Astrocyte (in vitro differentiated cells and primary cell): ENCODE measurements around the gene FAM180A. TPM values are rescaled to one million over a fixed set of nuclear protein-coding genes. Genes with fewer than 3 reads are reported as not detected.

Source experiments
- total RNA-seq: library from RNA; stranded (reverse); gene quantifications from 2 replicates; pipeline ENCODE4 v1.2.1, GENCODE V29; 2021

FAM180A gene
- total RNA-seq, 1 donor from 2014 or later, result not detected

Other genes starting within 250 kb of the FAM180A start
- 22.1 and 24.9 TPM in 2 replicates for gene CNOT4, start 238.7 kb downstream of the FAM180A start, total RNA-seq
- gene NUP205, start 190.9 kb downstream of the FAM180A start, total RNA-seq, result 47.1 and 50.5 TPM in 2 replicates
- 28.1 and 29.7 TPM in 2 replicates for gene STMP1, start 86.3 kb downstream of the FAM180A start, total RNA-seq
- gene SLC13A4, start 20.6 kb downstream of the FAM180A start, total RNA-seq, result 0.07 TPM in 1 of 2 replicates, not detected in the other
- gene MTPN, start 228.5 kb upstream of the FAM180A start, total RNA-seq, result 173 and 183 TPM in 2 replicates